ENCODE measurements around the gene NCBP3.

Gene NCBP3

GRCh38 chr17:3814361-3814760 lies 31.7 kb downstream of the NCBP3 start:
- POLR2A ChIA-PET = no interaction called here
- Histone ChIP-seq H3K4me3 (ENCODE audit: low read depth, low read length) (no peak overlapping the region), H3K27ac (ENCODE audit: extremely low read depth, low read depth, low read length) (no peak overlapping the region), H3K36me3 (ENCODE audit: control insufficient read depth in 2 of 2, insufficient read depth in 1 of 2, low read length in 2 of 2) (peaks cover 67 to 94% of the 10 kb centered on the region in 2 experiments), H3K9me3 (ENCODE audit: control insufficient read depth, insufficient read depth, low read depth, low read length) (no peaks in the 10 kb centered on the region), H3K4me1 (ENCODE audit: control insufficient read depth, insufficient read depth, low read length) (no peaks in the 10 kb centered on the region)
- CTCF ChIA-PET = interaction anchor here (0.7 to 1.3 kb wide), 4 partner anchors 8 to 258 kb away, joined by 3 to 5 read pairs (median 3); no protein-coding TSS in a partner anchor
- no peak for TF ChIP-seq ZFHX2 (tag by site-specific recombination; conservative IDR thresholded peaks at IDR 0.05)
- no peak for TF ChIP-seq ZSCAN16 (tag by site-specific recombination; IDR thresholded peaks at IDR 0.05)
- no peak for TF ChIP-seq ZNF223 (tag by site-specific recombination; IDR thresholded peaks at IDR 0.05)
- TF ChIP-seq ZNF37A (tag by site-specific recombination; IDR thresholded peaks at IDR 0.05) = no peak
- no peak for TF ChIP-seq HIC1 (tag by site-specific recombination; IDR thresholded peaks at IDR 0.05)
- TF ChIP-seq OSR2 (tag by site-specific recombination; IDR thresholded peaks at IDR 0.05) = no peak
- TF ChIP-seq ZNF394 (tag by site-specific recombination; IDR thresholded peaks at IDR 0.05; ENCODE audit: borderline replicate concordance) = no peak
- no peak for TF ChIP-seq ZNF488 (tag by site-specific recombination; IDR thresholded peaks at IDR 0.05)
- no peak for TF ChIP-seq ZNF518A (tag by site-specific recombination; conservative IDR thresholded peaks at IDR 0.05; ENCODE audit: low read depth)
- no peak for TF ChIP-seq ZNF239 (tag by site-specific recombination; IDR thresholded peaks at IDR 0.05)
- no peak for TF ChIP-seq KLF10 (tag by site-specific recombination; IDR thresholded peaks at IDR 0.05)
- no peak for TF ChIP-seq ZNF658 (tag by site-specific recombination; IDR thresholded peaks at IDR 0.05)
- no peak for TF ChIP-seq ZFP69B (tag by site-specific recombination; IDR thresholded peaks at IDR 0.05)
- TF ChIP-seq ZBTB8A (tag by site-specific recombination; IDR thresholded peaks at IDR 0.05) = no peak
- TF ChIP-seq PBX3 (CRISPR knock-in tag; IDR thresholded peaks at IDR 0.05) = no peak
- TF ChIP-seq ZNF19 (tag by site-specific recombination; IDR thresholded peaks at IDR 0.05; ENCODE audit: low read depth) = no peak
- TF ChIP-seq WT1 (tag by site-specific recombination; IDR thresholded peaks at IDR 0.05) = no peak
- no peak for TF ChIP-seq BCL11B (tag by site-specific recombination; IDR thresholded peaks at IDR 0.05; ENCODE audit: low read depth)

All from HEK293 (cell line).